GM21367 (cell line): ENCODE results near the gene BPIFA3.

Source experiments
- ATAC-seq: cut with Tn5 transposase; IDR thresholded peaks from one replicate; pipeline ENCODE4 v1.9.1; 2021; ENCODE audit not compliant: unreplicated experiment

BPIFA3 gene

GRCh38 chr20:33211817-33212424 lies 5.2 kb upstream of the BPIFA3 start:
- no peak for ATAC-seq

- ATAC-seq = no peak
Measured at GRCh38 chr20:33224399-33224798, 7.2 kb downstream of the BPIFA3 start.

GRCh38 chr20:33229843-33230242 lies 12.7 kb downstream of the BPIFA3 start:
- ATAC-seq = no peak

GRCh38 chr20:33231237-33231636 lies 14.1 kb downstream of the BPIFA3 start:
- ATAC-seq = no peak

GRCh38 chr20:33232486-33233072 lies 15.4 kb downstream of the BPIFA3 start:
- no peak for ATAC-seq

GRCh38 chr20:33233129-33233774 lies 16.1 kb downstream of the BPIFA3 start:
- ATAC-seq = no peak

GRCh38 chr20:33234050-33234449 lies 16.9 kb downstream of the BPIFA3 start:
- no peak for ATAC-seq

GRCh38 chr20:33235696-33236095 lies 18.5 kb downstream of the BPIFA3 start, which contains the start of gene BPIFA1:
TSS of gene BPIFA1 (plus strand) at chr20:33235996. CDS start at chr20:33237712, 1,716 bp downstream.
- ATAC-seq = no peak

GRCh38 chr20:33236351-33236750 lies 19.2 kb downstream of the BPIFA3 start:
- ATAC-seq = no peak

GRCh38 chr20:33237989-33238388 lies 20.8 kb downstream of the BPIFA3 start:
- no peak for ATAC-seq

GRCh38 chr20:33239418-33239817 lies 22.3 kb downstream of the BPIFA3 start:
- no peak for ATAC-seq

- ATAC-seq = no peak
Measured at GRCh38 chr20:33239979-33240736, 23.0 kb downstream of the BPIFA3 start.

GRCh38 chr20:33240923-33241322 lies 23.8 kb downstream of the BPIFA3 start:
- ATAC-seq = no peak

- ATAC-seq = no peak
Measured at GRCh38 chr20:33242319-33243100, 25.4 kb downstream of the BPIFA3 start.

GRCh38 chr20:33246077-33246476 lies 28.9 kb downstream of the BPIFA3 start:
- no peak for ATAC-seq

- ATAC-seq = no peak
Measured at GRCh38 chr20:33249456-33249855, 32.3 kb downstream of the BPIFA3 start.

GRCh38 chr20:33250666-33251065 lies 33.5 kb downstream of the BPIFA3 start:
- no peak for ATAC-seq

- no peak for ATAC-seq
Measured at GRCh38 chr20:33251496-33251895, 34.3 kb downstream of the BPIFA3 start.

GRCh38 chr20:33252460-33252859 lies 35.3 kb downstream of the BPIFA3 start:
- no peak for ATAC-seq

GRCh38 chr20:33255005-33255404 lies 37.9 kb downstream of the BPIFA3 start:
- no peak for ATAC-seq

- no peak for ATAC-seq
Measured at GRCh38 chr20:33257237-33257636, 40.1 kb downstream of the BPIFA3 start.
